ENCODE data around the gene NFATC3. TPM values are rescaled to one million over a fixed set of nuclear protein-coding genes. Genes with fewer than 3 reads are reported as not detected.

The NFATC3 gene
- total RNA-seq, 1 donor from 2014 or later = 23.2 TPM

GRCh38 chr16:68276223-68276622, 191.1 kb downstream of the NFATC3 start:
- no peak for DNase-seq

Small RNA genes within 50 kb of the gene (small RNA-seq; reads per million reads assigned to genes)
- gene RF00019 (not detected), gene RF00554 (not detected)

Other genes starting within 250 kb of the NFATC3 start
- gene THAP11, start 243.1 kb upstream of the NFATC3 start, total RNA-seq = 25.3 TPM
- 73.2 TPM for gene NUTF2, start 238.4 kb upstream of the NFATC3 start, total RNA-seq
- gene CENPT, start 237.7 kb upstream of the NFATC3 start, total RNA-seq = 19.7 TPM
- 45.2 TPM for gene EDC4, start 212.3 kb upstream of the NFATC3 start, total RNA-seq
- gene NRN1L, start 200.5 kb upstream of the NFATC3 start, total RNA-seq = not detected
- gene PSKH1, start 192.1 kb upstream of the NFATC3 start, total RNA-seq = 5.1 TPM
- 1.4 TPM for gene CTRL, start 153.5 kb upstream of the NFATC3 start, total RNA-seq
- gene PSMB10, start 148.5 kb upstream of the NFATC3 start, total RNA-seq = 13.3 TPM
- 0.47 TPM for gene LCAT, start 141.2 kb upstream of the NFATC3 start, total RNA-seq
- gene SLC12A4, start 116.7 kb upstream of the NFATC3 start, total RNA-seq = 8.0 TPM
- gene DPEP3, start 104.9 kb upstream of the NFATC3 start, total RNA-seq = not detected
- not detected for gene DPEP2, start 85.9 kb upstream of the NFATC3 start, total RNA-seq
- not detected for gene DPEP2NB, start 69.5 kb upstream of the NFATC3 start, total RNA-seq
- gene DDX28, start 62.1 kb upstream of the NFATC3 start, total RNA-seq = 11.2 TPM
- 9.0 TPM for gene DUS2, start 62.1 kb upstream of the NFATC3 start, total RNA-seq
- gene ESRP2, start 150.8 kb downstream of the NFATC3 start, total RNA-seq = not detected
- gene PLA2G15, start 160.0 kb downstream of the NFATC3 start, total RNA-seq = 17.3 TPM
- gene SLC7A6, start 179.2 kb downstream of the NFATC3 start, total RNA-seq = 20.1 TPM
- gene SLC7A6OS, start 225.6 kb downstream of the NFATC3 start, total RNA-seq = 12.8 TPM
- 44.0 TPM for gene PRMT7, start 225.6 kb downstream of the NFATC3 start, total RNA-seq

Measured in occipital lobe (tissue), 3 donors.